HFFc6 (cell line): ENCODE data around the gene PDE4D. TPM values are rescaled to one million over a fixed set of nuclear protein-coding genes. Genes with fewer than 3 reads are reported as not detected.
A peak's percentile ranks its signal among the peaks of the same experiment; 100 is the strongest.

Source experiments
- DNase-seq: peaks from one replicate; pipeline ENCODE4 v3.0.0-alpha.2; 2018
- H3K27ac Mint-ChIP-seq: 2 replicates; pipeline ENCODE4 v1.8.0; 2020; ENCODE audit warnings: mild to moderate bottlenecking, mixed read lengths
- H3K27me3 Mint-ChIP-seq: 2 replicates; pipeline ENCODE4 v1.8.0; 2021; ENCODE audit warnings: mild to moderate bottlenecking, moderate library complexity, mixed read lengths; ENCODE audit not compliant: insufficient read depth
- H3K36me3 Mint-ChIP-seq: 2 replicates; pipeline ENCODE4 v1.8.0; 2021; ENCODE audit warnings: low read depth, mixed read lengths
- H3K4me1 Mint-ChIP-seq: 2 replicates; pipeline ENCODE4 v1.8.0; 2020; ENCODE audit warnings: low read depth, mixed read lengths
- H3K4me3 Mint-ChIP-seq: 2 replicates; pipeline ENCODE4 v1.8.0; 2020; ENCODE audit warnings: mild to moderate bottlenecking, moderate library complexity, mixed read lengths
- H3K9me3 Mint-ChIP-seq: 2 replicates; pipeline ENCODE4 v1.8.0; 2020; ENCODE audit warnings: mild to moderate bottlenecking, mixed read lengths
- CTCF ChIP-seq: fragments of 200-600 bp; sonication (generic); IDR thresholded peaks from 2 replicates; pipeline ENCODE4 v1.5.0; 2021; ENCODE audit warnings: antibody characterized with exemption, mild to moderate bottlenecking
- total RNA-seq, 6 experiments: library from RNA; stranded (reverse); fragmentation: NEBNext Ultra II Directional; extraction: Animal tissue kit (Norgen Biotek cat#: 25700); gene quantifications; 2 replicates in 1 of 6; 3 replicates in 5 of 6; pipeline ENCODE4 v1.2.3, GENCODE V29; 2021

PDE4D gene
- total RNA-seq, 6 experiments from 2014 or later: 1.8 to 7.3 (median 6.2) TPM

GRCh38 chr5:59800347-59800893 is 93.1 kb downstream of the PDE4D start:
- no peak overlapping the region for H3K27ac Mint-ChIP-seq
- no peaks in the 10 kb centered on the region for H3K9me3 Mint-ChIP-seq
- peaks cover 18% of the 10 kb centered on the region for H3K27me3 Mint-ChIP-seq
- H3K4me3 Mint-ChIP-seq: no peak overlapping the region
- TF ChIP-seq CTCF: peak; percentile 6; the same call in 1 of the 2 replicates
- no peak for DNase-seq
- H3K4me1 Mint-ChIP-seq: no peaks in the 10 kb centered on the region
- no peaks in the 10 kb centered on the region for H3K36me3 Mint-ChIP-seq

GRCh38 chr5:59799668-59800346 is 93.7 kb downstream of the PDE4D start:
- Mint-ChIP-seq H3K4me1 (no peaks in the 10 kb centered on the region), H3K36me3 (no peaks in the 10 kb centered on the region), H3K9me3 (no peaks in the 10 kb centered on the region), H3K27ac (no peak overlapping the region), H3K27me3 (peaks cover 12% of the 10 kb centered on the region), H3K4me3 (no peak overlapping the region)
- TF ChIP-seq CTCF: peak; percentile 93
- peak; percentile 59 for DNase-seq

GRCh38 chr5:59798862-59799667 is 94.5 kb downstream of the PDE4D start:
- no peaks in the 10 kb centered on the region for H3K9me3 Mint-ChIP-seq
- H3K27ac Mint-ChIP-seq: no peak overlapping the region
- DNase-seq: peak; percentile 18
- no peak overlapping the region for H3K4me3 Mint-ChIP-seq
- H3K4me1 Mint-ChIP-seq: peaks cover 6% of the 10 kb centered on the region; the same call in 1 of the 2 replicates
- H3K27me3 Mint-ChIP-seq: peaks cover 11% of the 10 kb centered on the region
- TF ChIP-seq CTCF: no peak
- no peaks in the 10 kb centered on the region for H3K36me3 Mint-ChIP-seq

- H3K27me3 Mint-ChIP-seq: peaks cover 2% of the 10 kb centered on the region; the same call in 1 of the 2 replicates
- peaks cover 36% of the 10 kb centered on the region for H3K4me1 Mint-ChIP-seq
- no peaks in the 10 kb centered on the region for H3K9me3 Mint-ChIP-seq
- no peak for DNase-seq
- no peaks in the 10 kb centered on the region for H3K36me3 Mint-ChIP-seq
- no peak overlapping the region for H3K4me3 Mint-ChIP-seq
- H3K27ac Mint-ChIP-seq: no peak overlapping the region
- TF ChIP-seq CTCF: no peak
Measured at GRCh38 chr5:59795141-59795540, 98.4 kb downstream of the PDE4D start.

GRCh38 chr5:59792983-59793585 is 100.4 kb downstream of the PDE4D start:
- no peaks in the 10 kb centered on the region for H3K9me3 Mint-ChIP-seq
- peak; percentile 82 for DNase-seq
- no peak for TF ChIP-seq CTCF
- peak overlapping the region; percentile 4; the same call in 1 of the 2 replicates for H3K27ac Mint-ChIP-seq
- no peaks in the 10 kb centered on the region for H3K36me3 Mint-ChIP-seq
- H3K27me3 Mint-ChIP-seq: peaks cover 4% of the 10 kb centered on the region
- H3K4me1 Mint-ChIP-seq: peaks cover 37% of the 10 kb centered on the region
- no peak overlapping the region; the same call in 1 of the 2 replicates for H3K4me3 Mint-ChIP-seq
